Stimulated activated CD4-positive, alpha-beta T cell treated with anti-CD3 and anti-CD28 coated beads, TNF-alpha, amount 100 ng/mL, for 4 hours (primary cell): ENCODE results near the gene ZNF514.
A peak's percentile ranks its signal among the peaks of the same experiment; 100 is the strongest.
"Not testable (repeated sequence)": the region's sequence is repeated elsewhere in the genome, so short reads cannot be mapped to it uniquely, and the experiment has no call there.

Experiments used
- DNase-seq, 3 experiments: peaks; one replicate each; pipeline ENCODE4 v3.0.0-alpha.2; 2020; ENCODE audit warnings: low read depth in 3 of 3

Gene ZNF514

GRCh38 chr2:95138702-95139101 lies 20.9 kb downstream of the ZNF514 start:
- DNase-seq = no peak

GRCh38 chr2:95122197-95122551 lies 37.5 kb downstream of the ZNF514 start:
- DNase-seq = no peak

GRCh38 chr2:95121407-95122196 lies 38.0 kb downstream of the ZNF514 start, which contains the start of gene MRPS5:
Gene MRPS5, minus strand, starts transcription at chr2:95121808. Its CDS starts 17 bp downstream, at chr2:95121791.
- peak; percentile 76 to 93 (median 79) for DNase-seq

- no peak for DNase-seq
Measured at GRCh38 chr2:95121093-95121406, 38.6 kb downstream of the ZNF514 start.

- DNase-seq = peak; percentile 33 to 58 (median 53)
Measured at GRCh38 chr2:95115418-95115817, 44.2 kb downstream of the ZNF514 start.

GRCh38 chr2:95113464-95113863 lies 46.2 kb downstream of the ZNF514 start:
- no peak for DNase-seq

GRCh38 chr2:95110395-95110794 lies 49.3 kb downstream of the ZNF514 start:
- DNase-seq = no peak

- DNase-seq = no peak
Measured at GRCh38 chr2:95109260-95109659, 50.4 kb downstream of the ZNF514 start.

- DNase-seq = no peak
Measured at GRCh38 chr2:95106081-95106480, 53.6 kb downstream of the ZNF514 start.

GRCh38 chr2:95104606-95105005 lies 55.0 kb downstream of the ZNF514 start:
- DNase-seq = no peak

GRCh38 chr2:95099910-95100309 lies 59.7 kb downstream of the ZNF514 start:
- no peak for DNase-seq

GRCh38 chr2:95098273-95098672 lies 61.4 kb downstream of the ZNF514 start:
- not testable (repeated sequence) for DNase-seq
